Measurements from ENCODE around the gene NFYC.

Gene NFYC

GRCh38 chr1:40691538-40692428 is at the start of gene NFYC:
Gene NFYC (plus strand): TSS chr1:40691704. CDS start chr1:40738844, 47,140 bp downstream.
- DNase-seq (ENCODE audit: extremely low read depth in 1 of 2, low read depth in 1 of 2): peak; percentile 89 to 96

GRCh38 chr1:40645118-40645680 is 46.3 kb upstream of the NFYC start:
- DNase-seq (ENCODE audit: extremely low read depth in 1 of 2, low read depth in 1 of 2): no peak

- DNase-seq (ENCODE audit: extremely low read depth in 1 of 2, low read depth in 1 of 2): no peak
Measured at GRCh38 chr1:40646315-40646714, 45.2 kb upstream of the NFYC start.

- no peak for DNase-seq (ENCODE audit: extremely low read depth in 1 of 2, low read depth in 1 of 2)
Measured at GRCh38 chr1:40648200-40648599, 43.3 kb upstream of the NFYC start.

- DNase-seq (ENCODE audit: extremely low read depth in 1 of 2, low read depth in 1 of 2): no peak
Measured at GRCh38 chr1:40648928-40649591, 42.4 kb upstream of the NFYC start.

GRCh38 chr1:40649592-40649930 is 41.9 kb upstream of the NFYC start:
- no peak for DNase-seq (ENCODE audit: extremely low read depth in 1 of 2, low read depth in 1 of 2)

- no peak for DNase-seq (ENCODE audit: extremely low read depth in 1 of 2, low read depth in 1 of 2)
Measured at GRCh38 chr1:40650075-40650474, 41.4 kb upstream of the NFYC start.

GRCh38 chr1:40651138-40651857 is 40.2 kb upstream of the NFYC start:
- no peak for DNase-seq (ENCODE audit: extremely low read depth in 1 of 2, low read depth in 1 of 2)

GRCh38 chr1:40652468-40652867 is 39.0 kb upstream of the NFYC start:
- DNase-seq (ENCODE audit: extremely low read depth in 1 of 2, low read depth in 1 of 2): no peak

GRCh38 chr1:40652979-40653378 is 38.5 kb upstream of the NFYC start:
- DNase-seq (ENCODE audit: extremely low read depth in 1 of 2, low read depth in 1 of 2): no peak

- no peak for DNase-seq (ENCODE audit: extremely low read depth in 1 of 2, low read depth in 1 of 2)
Measured at GRCh38 chr1:40653851-40654537, 37.5 kb upstream of the NFYC start.

GRCh38 chr1:40657046-40657445 is 34.5 kb upstream of the NFYC start:
- DNase-seq (ENCODE audit: extremely low read depth in 1 of 2, low read depth in 1 of 2): no peak

- no peak for DNase-seq (ENCODE audit: extremely low read depth in 1 of 2, low read depth in 1 of 2)
Measured at GRCh38 chr1:40658751-40659648, 32.5 kb upstream of the NFYC start.

GRCh38 chr1:40659649-40659947 is 31.9 kb upstream of the NFYC start:
- no peak for DNase-seq (ENCODE audit: extremely low read depth in 1 of 2, low read depth in 1 of 2)

GRCh38 chr1:40661678-40662077 is 29.8 kb upstream of the NFYC start:
- DNase-seq (ENCODE audit: extremely low read depth in 1 of 2, low read depth in 1 of 2): no peak

- DNase-seq (ENCODE audit: extremely low read depth in 1 of 2, low read depth in 1 of 2): no peak
Measured at GRCh38 chr1:40662151-40662550, 29.4 kb upstream of the NFYC start.

- DNase-seq (ENCODE audit: extremely low read depth in 1 of 2, low read depth in 1 of 2): peak; percentile 11 to 34
Measured at GRCh38 chr1:40662864-40663263, 28.6 kb upstream of the NFYC start.

- DNase-seq (ENCODE audit: extremely low read depth in 1 of 2, low read depth in 1 of 2): no peak
Measured at GRCh38 chr1:40663324-40664166, 28.0 kb upstream of the NFYC start.

GRCh38 chr1:40664167-40664537 is 27.4 kb upstream of the NFYC start:
- DNase-seq (ENCODE audit: extremely low read depth in 1 of 2, low read depth in 1 of 2): no peak

All from stimulated activated CD8-positive, alpha-beta memory T cell treated with anti-CD3 and anti-CD28 coated beads, Interleukin-7, amount 100 ng/mL, for 48 hours (primary cell).